H1 (cell line): ENCODE measurements around the gene TPO. TPM values are rescaled to one million over a fixed set of nuclear protein-coding genes. Genes with fewer than 3 reads are reported as not detected.

Experiments
- ASH2L ChIP-seq: fragments of 200-600, 300-600 bp; sonication (generic); IDR thresholded peaks from one replicate; pipeline ENCODE4 v1.7.1; 2017; ENCODE audit warnings: low read length
- BACH1 ChIP-seq: IDR thresholded peaks from 2 replicates; pipeline ENCODE4 v1.6.1; 2012; ENCODE audit warnings: low read length, improper control_type of control experiment
- HDAC2 ChIP-seq, 2 experiments: fragments of 300-600 bp in 1 of 2; sonication (generic) in 1 of 2; IDR thresholded peaks; 2 replicates each; pipeline ENCODE4 v1.6.1; 2011 to 2012; ENCODE audit warnings: low read depth in 2 of 2, low read length in 2 of 2, mild to moderate bottlenecking in 2 of 2, moderate library complexity in 2 of 2, borderline replicate concordance in 1 of 2, inconsistent platforms in 1 of 2
- MAFK ChIP-seq: IDR thresholded peaks from 2 replicates; pipeline ENCODE4 v1.6.1; 2012; ENCODE audit warnings: low read depth, mild to moderate bottlenecking, improper control_type of control experiment, low read length
- RBBP5 ChIP-seq: IDR thresholded peaks from 2 replicates; pipeline ENCODE4 v1.7.1; 2012; ENCODE audit warnings: low read depth, mild to moderate bottlenecking, inconsistent platforms, low read length, moderate library complexity, borderline replicate concordance
- RXRA ChIP-seq: IDR thresholded peaks from 2 replicates; pipeline ENCODE4 v1.6.1; 2011; ENCODE audit warnings: low read depth, mild to moderate bottlenecking, low read length, moderate library complexity; ENCODE audit not compliant: insufficient read depth
- TAF7 ChIP-seq: optimal IDR thresholded peaks from 2 replicates; pipeline ENCODE3; 2011; ENCODE audit warnings: low read depth, mild to moderate bottlenecking, inconsistent platforms, low read length, moderate library complexity, borderline replicate concordance
- ZNF274 ChIP-seq: IDR thresholded peaks from 2 replicates; pipeline ENCODE4 v1.7.0; 2012; ENCODE audit warnings: low read length, borderline replicate concordance; ENCODE audit errors: extremely low read depth
- polyA plus RNA-seq, 7 experiments: library from polyadenylated mRNA; depleted of rRNA in 3 of 7; stranded (reverse) in 5 of 7; unstranded in 2 of 7; fragments of >200 nt in 5 of 7; fragments of 200-250 nt in 2 of 7; gene quantifications; 1 replicate in 5 of 7; 2 replicates in 1 of 7; 4 replicates in 1 of 7; pipeline versions ENCODE4 v1.2.1 to v1.2.3, GENCODE V29; 2011 to 2013; ENCODE audit warnings: missing spikeins in 2 of 7, mixed read lengths in 2 of 7
- total RNA-seq: library from RNA; stranded (reverse); fragmentation: NEBNext Ultra II Directional; extraction: Animal tissue kit (Norgen Biotek cat#: 25700); gene quantifications from 2 replicates; pipeline ENCODE4 v1.2.1, GENCODE V29; 2021
- TF ChIP-seq, protein P1 (sequence below): IDR thresholded peaks from 2 replicates; pipeline ENCODE4 v1.6.1; 2012; ENCODE audit warnings: low read length, inconsistent platforms

Gene TPO
- total and polyA plus RNA-seq, 2 of the 8 experiments (the other 6 are each of a cell fraction or from before 2014, with no cell fraction given) = not detected

DNA sequence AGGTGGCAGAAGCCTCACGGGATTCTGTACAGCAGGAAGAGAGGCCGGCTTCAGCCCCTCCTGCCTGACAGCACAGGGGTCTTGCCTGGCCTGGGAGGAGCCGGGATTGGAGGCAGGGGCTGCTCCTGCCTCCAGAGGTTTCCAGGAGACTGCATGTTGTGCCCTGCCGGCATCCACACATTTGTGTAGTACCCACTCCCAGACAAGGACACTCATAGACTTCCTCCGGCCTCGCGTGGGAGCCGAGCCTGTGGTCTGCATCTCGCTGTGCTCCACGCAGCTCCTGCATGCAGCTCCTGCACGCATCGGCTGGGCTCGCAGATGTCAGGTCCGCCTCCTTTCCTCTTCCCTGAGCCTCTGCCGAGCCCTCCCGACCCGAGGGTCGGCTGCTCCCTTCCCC, 34.7 kb downstream of the TPO start (continued):
- TF ChIP-seq, protein P1, sequence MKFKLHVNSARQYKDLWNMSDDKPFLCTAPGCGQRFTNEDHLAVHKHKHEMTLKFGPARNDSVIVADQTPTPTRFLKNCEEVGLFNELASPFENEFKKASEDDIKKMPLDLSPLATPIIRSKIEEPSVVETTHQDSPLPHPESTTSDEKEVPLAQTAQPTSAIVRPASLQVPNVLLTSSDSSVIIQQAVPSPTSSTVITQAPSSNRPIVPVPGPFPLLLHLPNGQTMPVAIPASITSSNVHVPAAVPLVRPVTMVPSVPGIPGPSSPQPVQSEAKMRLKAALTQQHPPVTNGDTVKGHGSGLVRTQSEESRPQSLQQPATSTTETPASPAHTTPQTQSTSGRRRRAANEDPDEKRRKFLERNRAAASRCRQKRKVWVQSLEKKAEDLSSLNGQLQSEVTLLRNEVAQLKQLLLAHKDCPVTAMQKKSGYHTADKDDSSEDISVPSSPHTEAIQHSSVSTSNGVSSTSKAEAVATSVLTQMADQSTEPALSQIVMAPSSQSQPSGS = no peak
- TF ChIP-seq TAF7 (no peak), RBBP5 (no peak), HDAC2 (IDR thresholded peaks at IDR 0.05; ENCODE audit: borderline replicate concordance in 1 of 2, low read depth in 2 of 2, low read length in 2 of 2) (no peak), ASH2L (no peak), RXRA (no peak), BACH1 (no peak), ZNF274 (no peak), MAFK (no peak)
